ENCODE measurements around the gene PSD2.

GRCh38 chr5:139823757-139824355 is 28.2 kb downstream of the PSD2 start:
- no peak for TF ChIP-seq CTCF (conservative IDR thresholded peaks at IDR 0.05; ENCODE audit: low read depth, low read length)
- no peak for TF ChIP-seq EZH2 (IDR thresholded peaks at IDR 0.05; ENCODE audit: low read length, unreplicated experiment)
